GM21619 (cell line): ENCODE data around the gene VILL.
A peak's percentile ranks its signal among the peaks of the same experiment; 100 is the strongest.
"Not testable (repeated sequence)": the region's sequence is repeated elsewhere in the genome, so short reads cannot be mapped to it uniquely, and the experiment has no call there.

Experiments
- ATAC-seq: cut with Tn5 transposase; IDR thresholded peaks from one replicate; pipeline ENCODE4 v1.9.1; 2021; ENCODE audit not compliant: unreplicated experiment

The VILL gene

GRCh38 chr3:37985637-37986320 lies 4.8 kb upstream of the VILL start:
- ATAC-seq, result no peak

GRCh38 chr3:37986479-37987314 lies 3.9 kb upstream of the VILL start:
- no peak for ATAC-seq

- no peak for ATAC-seq
Observed at GRCh38 chr3:37987315-37987697, 3.3 kb upstream of the VILL start.

GRCh38 chr3:37987751-37988179 lies 2.8 kb upstream of the VILL start:
- no peak for ATAC-seq

- not testable (repeated sequence) for ATAC-seq
Observed at GRCh38 chr3:37988376-37988775, 2.2 kb upstream of the VILL start.

- ATAC-seq, result no peak
Observed at GRCh38 chr3:37988931-37989525, 1.6 kb upstream of the VILL start.

- ATAC-seq, result no peak
Observed at GRCh38 chr3:37989821-37990480, 635 bp upstream of the VILL start.

- no peak for ATAC-seq
Observed at GRCh38 chr3:37991109-37991508, 523 bp downstream of the VILL start.

- ATAC-seq, result no peak
Observed at GRCh38 chr3:37991823-37992222, 1.2 kb downstream of the VILL start.

GRCh38 chr3:37992271-37993066 lies 1.9 kb downstream of the VILL start:
- ATAC-seq, result no peak

GRCh38 chr3:37993067-37993455 lies 2.5 kb downstream of the VILL start:
- ATAC-seq, result no peak

GRCh38 chr3:37993460-37993819 lies 2.9 kb downstream of the VILL start:
- no peak for ATAC-seq

GRCh38 chr3:37993820-37994638 lies 3.4 kb downstream of the VILL start:
- ATAC-seq, result peak; percentile 65

- ATAC-seq, result no peak
Observed at GRCh38 chr3:37994639-37994972, 4.0 kb downstream of the VILL start.

- ATAC-seq, result no peak
Observed at GRCh38 chr3:37995652-37996641, 5.4 kb downstream of the VILL start.

GRCh38 chr3:37996785-37997301 lies 6.3 kb downstream of the VILL start:
- ATAC-seq, result peak; percentile 51

GRCh38 chr3:37997342-37997741 lies 6.8 kb downstream of the VILL start:
- no peak for ATAC-seq

- no peak for ATAC-seq
Observed at GRCh38 chr3:37997791-37998370, 7.3 kb downstream of the VILL start.
